ENCODE data around the gene CR1L. TPM values are rescaled to one million over a fixed set of nuclear protein-coding genes. Genes with fewer than 3 reads are reported as not detected.
"Not testable (repeated sequence)": the region's sequence is repeated elsewhere in the genome, so short reads cannot be mapped to it uniquely, and the experiment has no call there.

Gene CR1L
- total RNA-seq, 2 experiments from 2014 or later, result not detected

- ChIA-PET CTCF (interaction anchor here (1.2 kb wide), 1 partner anchor 41 kb away, joined by 4 read pairs; no protein-coding TSS in a partner anchor), POLR2A (no interaction called here)
These were observed 111.1 kb downstream of the CR1L start for GRCh38 chr1:207755846-207756693.

- ChIA-PET CTCF (no interaction called here), POLR2A (no interaction called here)
These were observed 117.7 kb downstream of the CR1L start for GRCh38 chr1:207762622-207763021.

GRCh38 chr1:207763091-207763490 lies 118.2 kb downstream of the CR1L start:
- POLR2A ChIA-PET, result no interaction called here
- CTCF ChIA-PET, result no interaction called here

DNA sequence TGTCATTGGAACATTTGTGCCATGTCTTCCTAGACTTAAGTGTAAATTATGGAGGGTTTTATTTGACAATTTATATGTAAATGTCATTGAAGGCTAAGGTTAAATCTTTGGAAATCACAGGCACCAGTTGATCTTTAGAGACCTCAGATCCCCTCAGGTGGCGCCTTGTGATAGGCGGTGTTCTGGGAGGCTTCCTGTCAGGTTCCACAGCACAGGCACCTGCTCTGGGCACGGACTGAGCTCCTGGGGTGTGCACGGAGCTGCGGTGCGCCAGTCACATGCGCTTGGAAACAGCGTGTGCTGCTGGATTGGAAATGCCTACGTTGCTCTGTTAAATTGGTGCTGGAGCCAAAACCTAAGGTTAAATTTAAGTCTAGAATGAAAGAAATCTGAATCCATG lies 119.0 kb downstream of the CR1L start:
- CTCF ChIA-PET, result interaction anchor here (0.7 kb wide), 1 partner anchor 116 kb away, joined by 3 read pairs; no protein-coding TSS in a partner anchor
- POLR2A ChIA-PET, result no interaction called here

- ChIA-PET POLR2A (no interaction called here), CTCF (no interaction called here)
These were observed 121.6 kb downstream of the CR1L start for GRCh38 chr1:207766569-207766968.

- CTCF ChIA-PET, POLR2A ChIA-PET: not testable (repeated sequence)
These were observed 125.6 kb downstream of the CR1L start for GRCh38 chr1:207770514-207770913.

Other genes with a start within 250 kb of the CR1L start
- under 1 TPM; 0.42 to 0.48 TPM for gene CR2, start 190.8 kb upstream of the CR1L start, total RNA-seq
- gene CR1, start 149.0 kb upstream of the CR1L start, total RNA-seq, result under 1 TPM in 1 of 2 experiments, not detected in 1; 0.08 TPM
- 10 to 100 TPM; 82.2 to 93.3 TPM for gene CD46, start 106.9 kb downstream of the CR1L start, total RNA-seq

All from activated CD8-positive, alpha-beta memory T cell treated with anti-CD3 and anti-CD28 coated beads for 36 hours (primary cell).